SK-N-SH (cell line): ENCODE results near the gene C3orf52. TPM values are rescaled to one million over a fixed set of nuclear protein-coding genes. Genes with fewer than 3 reads are reported as not detected.

Source experiments
- CTCF ChIA-PET: fragments of 300-600, 350-600 bp; formaldehyde crosslinking; extraction: SDS; loops from one replicate; lab custom pipeline; 2021; lab: Yijun Ruan, JAX
- POLR2A ChIA-PET: fragments of 350-600 bp; sonication (Branson Sonifier 250); formaldehyde crosslinking; extraction: SDS; loops from one replicate; lab custom pipeline; 2020; ENCODE audit warnings: antibody characterized with exemption, inconsistent platforms; lab: Yijun Ruan, JAX
- DNase-seq: peaks from one replicate; pipeline ENCODE4 v3.0.0; 2012
- H2AFZ ChIP-seq: fragments of 200-600 bp; sonication (generic); 2 replicates; pipeline ENCODE4 v1.8.1; 2016; ENCODE audit warnings: antibody characterized with exemption, mild to moderate bottlenecking, low read depth
- H3F3A ChIP-seq: fragments of 200-600 bp; sonication (generic); replicated peaks from 2 replicates; pipeline ENCODE3; 2016; ENCODE audit warnings: antibody characterized with exemption, mild to moderate bottlenecking; ENCODE audit not compliant: insufficient read depth
- H3K27ac ChIP-seq, 2 experiments: fragments of 200-500 bp in 1 of 2; fragments of 200-600 bp in 1 of 2; sonication (Bioruptor generic) in 1 of 2; sonication (generic), shearing (Covaris generic) in 1 of 2; 2 replicates each; pipeline versions ENCODE4 v1.5.1 to v1.6.1; 2014 to 2016; ENCODE audit warnings: low read depth in 2 of 2, inconsistent platforms in 1 of 2, low read length in 1 of 2, mild to moderate bottlenecking in 1 of 2, mixed read lengths in 1 of 2
- H3K27me3 ChIP-seq: fragments of 200-600 bp; sonication (generic), shearing (Covaris generic); 2 replicates; pipeline ENCODE4 v1.6.1; 2016; ENCODE audit warnings: mixed run types; ENCODE audit not compliant: insufficient read depth
- H3K36me3 ChIP-seq, 2 experiments: fragments of 200-500 bp in 1 of 2; fragments of 200-600 bp in 1 of 2; sonication (Bioruptor generic) in 1 of 2; sonication (generic) in 1 of 2; replicated peaks in 1 of 2; 2 replicates each; pipeline versions ENCODE3 to v1.5.1; 2014 to 2016; ENCODE audit warnings: low read length in 1 of 2, mild to moderate bottlenecking in 1 of 2; ENCODE audit not compliant: insufficient read depth in 2 of 2, control insufficient read depth in 1 of 2
- H3K4me1 ChIP-seq, 2 experiments: fragments of 200-500 bp in 1 of 2; fragments of 200-600 bp in 1 of 2; sonication (Bioruptor generic) in 1 of 2; sonication (generic), shearing (Covaris generic) in 1 of 2; 2 replicates each; pipeline versions ENCODE4 v1.5.1 to v1.6.1; 2014 to 2016; ENCODE audit warnings: low read depth in 1 of 2, low read length in 1 of 2, mixed run types in 1 of 2; ENCODE audit not compliant: insufficient read depth in 2 of 2, control insufficient read depth in 1 of 2
- H3K4me2 ChIP-seq: fragments of 200-600 bp; sonication (generic), shearing (Covaris generic); 2 replicates; pipeline ENCODE4 v1.6.1; 2017; ENCODE audit warnings: mixed run types
- H3K4me3 ChIP-seq, 2 experiments: fragments of 200-500 bp in 1 of 2; fragments of 200-600 bp in 1 of 2; sonication (Bioruptor generic) in 1 of 2; sonication (generic), shearing (Covaris generic) in 1 of 2; 2 replicates each; pipeline versions ENCODE4 v1.5.1 to v1.8.1; 2014 to 2016; ENCODE audit warnings: low read depth in 2 of 2, inconsistent platforms in 1 of 2, low read length in 1 of 2, mild to moderate bottlenecking in 1 of 2, mixed read lengths in 1 of 2, moderate library complexity in 1 of 2
- H3K79me2 ChIP-seq: fragments of 200-600 bp; sonication (generic); 2 replicates; pipeline ENCODE4 v1.8.1; 2017; ENCODE audit warnings: mild to moderate bottlenecking; ENCODE audit not compliant: insufficient read depth
- H3K9ac ChIP-seq: fragments of 200-600 bp; sonication (generic); 2 replicates; pipeline ENCODE4 v1.6.1; 2017; ENCODE audit warnings: mixed run types
- H3K9me2 ChIP-seq: fragments of 200-600 bp; sonication (generic); 2 replicates; pipeline ENCODE4 v1.6.1; 2017; ENCODE audit warnings: mixed run types
- H3K9me3 ChIP-seq: fragments of 200-600 bp; sonication (generic); 2 replicates; pipeline ENCODE4 v1.6.1; 2017; ENCODE audit warnings: mixed run types, mild to moderate bottlenecking, moderate library complexity
- H4K20me1 ChIP-seq: fragments of 200-600 bp; sonication (generic); 2 replicates; pipeline ENCODE4 v1.6.1; 2017; ENCODE audit warnings: mild to moderate bottlenecking, mixed run types; ENCODE audit not compliant: insufficient read depth
- ELF1 ChIP-seq: IDR thresholded peaks from 2 replicates; pipeline ENCODE4 v1.4.0; 2012
- EP300 ChIP-seq, 2 experiments: IDR thresholded peaks; 2 replicates each; pipeline versions ENCODE4 v1.4.0 to v1.6.1; 2012; ENCODE audit warnings: borderline replicate concordance in 1 of 2, low read depth in 1 of 2, low read length in 1 of 2
- EZH2phosphoT487 ChIP-seq: fragments of 200-600 bp; sonication (generic); IDR thresholded peaks from 2 replicates; pipeline ENCODE4 v1.6.1; 2017; ENCODE audit warnings: low read depth, mixed run types, mild to moderate bottlenecking, antibody characterized with exemption, moderate library complexity, borderline replicate concordance
- FOSL2 ChIP-seq: IDR thresholded peaks from 2 replicates; pipeline ENCODE4 v1.4.0; 2012; ENCODE audit warnings: low read depth, mild to moderate bottlenecking, moderate library complexity, borderline replicate concordance
- FOXM1 ChIP-seq: IDR thresholded peaks from 2 replicates; pipeline ENCODE4 v1.4.0; 2012; ENCODE audit warnings: low read depth, mild to moderate bottlenecking
- MXI1 ChIP-seq: IDR thresholded peaks from 2 replicates; pipeline ENCODE4 v1.6.1; 2012; ENCODE audit warnings: mild to moderate bottlenecking, low read depth, low read length, improper control_type of control experiment
- NRF1 ChIP-seq: IDR thresholded peaks from 2 replicates; pipeline ENCODE4 v1.6.1; 2012; ENCODE audit warnings: low read depth, mild to moderate bottlenecking, low read length
- PBX3 ChIP-seq: IDR thresholded peaks from 2 replicates; pipeline ENCODE4; 2012
- RAD21 ChIP-seq: IDR thresholded peaks from 2 replicates; pipeline ENCODE4 v1.6.1; 2012; ENCODE audit warnings: mild to moderate bottlenecking, low read length
- RFX5 ChIP-seq: IDR thresholded peaks from 2 replicates; pipeline ENCODE4 v1.6.1; 2012; ENCODE audit warnings: mild to moderate bottlenecking, improper control_type of control experiment, low read length
- SIN3A ChIP-seq: IDR thresholded peaks from 2 replicates; pipeline ENCODE4 v1.6.1; 2012; ENCODE audit warnings: low read depth, mild to moderate bottlenecking, low read length, moderate library complexity, borderline replicate concordance
- TAF1 ChIP-seq: IDR thresholded peaks from 2 replicates; pipeline ENCODE4 v1.6.1; 2012; ENCODE audit warnings: low read depth, mild to moderate bottlenecking, low read length, moderate library complexity, borderline replicate concordance
- TEAD4 ChIP-seq: IDR thresholded peaks from 2 replicates; pipeline ENCODE4 v1.4.0; 2012; ENCODE audit warnings: mild to moderate bottlenecking, borderline replicate concordance; ENCODE audit not compliant: insufficient read depth
- YY1 ChIP-seq: IDR thresholded peaks from 2 replicates; pipeline ENCODE4 v1.4.0; 2012; ENCODE audit warnings: low read depth, mild to moderate bottlenecking
- WGBS: methylation state at CpG from one replicate; pipeline ENCODE4 v1.1.6; 2017; ENCODE audit warnings: low lambda C conversion rate; 5-methylcytosine and 5-hydroxymethylcytosine counted together
- polyA plus RNA-seq, 3 experiments: library from polyadenylated mRNA; depleted of rRNA; stranded (reverse); fragments of >200 nt; gene quantifications; 2 replicates each; pipeline ENCODE4 v1.2.3, GENCODE V29; 2012
- TF ChIP-seq, protein P1 (sequence below): IDR thresholded peaks from 2 replicates; pipeline ENCODE4 v1.6.1; 2012; ENCODE audit warnings: mild to moderate bottlenecking, low read depth, low read length, moderate library complexity

Gene C3orf52
- polyA plus RNA-seq, 1 of the 3 experiments (the other 2 are of a cell fraction) = 5.4 TPM

GRCh38 chr3:112090887-112091586 is 4.8 kb downstream of the C3orf52 start:
- H3K27ac ChIP-seq = no peak overlapping the region
- TF ChIP-seq NRF1 (no peak), ELF1 (no peak), FOSL2 (no peak), TEAD4 (no peak), PBX3 (no peak), RFX5 (no peak), TAF1 (no peak), EP300 (IDR thresholded peaks at IDR 0.05; ENCODE audit: borderline replicate concordance in 1 of 2, low read depth in 1 of 2, low read length in 1 of 2) (no peak), FOXM1 (no peak), EZH2phosphoT487 (no peak), RAD21 (no peak), YY1 (no peak), MXI1 (no peak), SIN3A (no peak)
- TF ChIP-seq, protein P1, sequence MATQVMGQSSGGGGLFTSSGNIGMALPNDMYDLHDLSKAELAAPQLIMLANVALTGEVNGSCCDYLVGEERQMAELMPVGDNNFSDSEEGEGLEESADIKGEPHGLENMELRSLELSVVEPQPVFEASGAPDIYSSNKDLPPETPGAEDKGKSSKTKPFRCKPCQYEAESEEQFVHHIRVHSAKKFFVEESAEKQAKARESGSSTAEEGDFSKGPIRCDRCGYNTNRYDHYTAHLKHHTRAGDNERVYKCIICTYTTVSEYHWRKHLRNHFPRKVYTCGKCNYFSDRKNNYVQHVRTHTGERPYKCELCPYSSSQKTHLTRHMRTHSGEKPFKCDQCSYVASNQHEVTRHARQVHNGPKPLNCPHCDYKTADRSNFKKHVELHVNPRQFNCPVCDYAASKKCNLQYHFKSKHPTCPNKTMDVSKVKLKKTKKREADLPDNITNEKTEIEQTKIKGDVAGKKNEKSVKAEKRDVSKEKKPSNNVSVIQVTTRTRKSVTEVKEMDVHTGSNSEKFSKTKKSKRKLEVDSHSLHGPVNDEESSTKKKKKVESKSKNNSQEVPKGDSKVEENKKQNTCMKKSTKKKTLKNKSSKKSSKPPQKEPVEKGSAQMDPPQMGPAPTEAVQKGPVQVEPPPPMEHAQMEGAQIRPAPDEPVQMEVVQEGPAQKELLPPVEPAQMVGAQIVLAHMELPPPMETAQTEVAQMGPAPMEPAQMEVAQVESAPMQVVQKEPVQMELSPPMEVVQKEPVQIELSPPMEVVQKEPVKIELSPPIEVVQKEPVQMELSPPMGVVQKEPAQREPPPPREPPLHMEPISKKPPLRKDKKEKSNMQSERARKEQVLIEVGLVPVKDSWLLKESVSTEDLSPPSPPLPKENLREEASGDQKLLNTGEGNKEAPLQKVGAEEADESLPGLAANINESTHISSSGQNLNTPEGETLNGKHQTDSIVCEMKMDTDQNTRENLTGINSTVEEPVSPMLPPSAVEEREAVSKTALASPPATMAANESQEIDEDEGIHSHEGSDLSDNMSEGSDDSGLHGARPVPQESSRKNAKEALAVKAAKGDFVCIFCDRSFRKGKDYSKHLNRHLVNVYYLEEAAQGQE = no peak
- H3K36me3 ChIP-seq = peaks cover 0 to 13% of the 10 kb centered on the region in 2 experiments
- no peak for DNase-seq
- CTCF ChIA-PET = no interaction called here
- WGBS = 86% methylated on average over 6 of the region's 6 CpGs
- H3K4me1 ChIP-seq = peaks cover 5% of the 10 kb centered on the region in 2 experiments; a peak in 2 of 4 replicates
- no peak overlapping the region for H2AFZ ChIP-seq
- peaks cover 64% of the 10 kb centered on the region for H3K79me2 ChIP-seq
- H3K4me3 ChIP-seq = no peak overlapping the region
- no peak overlapping the region for H3K9ac ChIP-seq
- H4K20me1 ChIP-seq = no peaks in the 10 kb centered on the region
- H3F3A ChIP-seq = peaks cover 8% of the 10 kb centered on the region
- H3K9me2 ChIP-seq = no peaks in the 10 kb centered on the region
- no peak overlapping the region for H3K4me2 ChIP-seq
- POLR2A ChIA-PET = no interaction called here
- H3K9me3 ChIP-seq = no peaks in the 10 kb centered on the region
- no peaks in the 10 kb centered on the region for H3K27me3 ChIP-seq
